Activated T-helper 9 cell treated with anti-CD3 and anti-CD28 coated beads, Interleukin-2, amount 50 U/mL, for 16 hours (primary cell): ENCODE results near the gene GPS1.

Source experiments
- DNase-seq: peaks from one replicate; pipeline ENCODE4 v3.0.0-alpha.2; 2020; ENCODE audit warnings: low read depth

The GPS1 gene

GRCh38 chr17:82045936-82046484, 5.7 kb upstream of the GPS1 start:
- DNase-seq = no peak

DNA sequence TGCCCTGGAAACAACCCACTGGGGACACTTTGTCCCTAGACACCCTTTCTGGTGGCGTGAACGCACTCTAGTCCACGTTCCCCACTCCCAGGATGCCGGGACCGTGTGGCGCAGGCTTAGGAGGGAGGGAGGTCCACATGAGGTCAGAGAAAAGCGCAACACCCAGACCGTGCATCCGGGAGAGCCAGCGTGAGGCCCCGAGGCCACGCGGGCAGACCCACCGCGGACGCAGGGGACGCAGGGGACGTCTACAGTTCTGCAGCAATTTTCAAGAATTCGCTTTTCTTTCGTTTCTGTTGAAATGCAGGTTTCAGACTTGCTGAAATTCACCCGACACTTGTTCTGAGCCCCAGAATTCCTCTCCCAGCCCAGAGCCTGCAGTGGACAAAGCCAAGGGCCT, 4.8 kb upstream of the GPS1 start:
- no peak for DNase-seq

GRCh38 chr17:82047379-82047778, 4.3 kb upstream of the GPS1 start:
- DNase-seq = no peak

GRCh38 chr17:82047914-82048570, 3.7 kb upstream of the GPS1 start:
- no peak for DNase-seq

DNA sequence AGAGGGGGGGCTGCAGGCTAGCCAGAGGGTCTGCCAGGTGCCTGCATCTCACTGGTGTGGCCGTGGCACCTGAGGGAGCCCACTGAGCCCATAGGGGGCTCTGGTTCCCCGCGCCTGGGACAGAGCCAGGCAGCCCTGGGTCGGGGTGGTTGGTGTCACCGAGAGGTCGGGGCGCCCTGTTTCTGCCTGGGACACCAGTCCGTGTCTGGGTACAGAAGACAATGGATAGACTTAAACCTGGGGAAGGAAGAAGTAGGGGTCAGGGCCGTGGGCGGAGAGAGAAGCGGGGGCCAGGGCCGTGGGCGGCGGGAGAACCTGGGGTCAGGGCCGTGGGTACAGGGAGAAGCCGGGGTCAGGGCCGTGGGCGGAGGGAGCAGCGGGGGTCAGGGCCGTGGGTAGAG, 3.1 kb upstream of the GPS1 start:
- DNase-seq = no peak

DNA sequence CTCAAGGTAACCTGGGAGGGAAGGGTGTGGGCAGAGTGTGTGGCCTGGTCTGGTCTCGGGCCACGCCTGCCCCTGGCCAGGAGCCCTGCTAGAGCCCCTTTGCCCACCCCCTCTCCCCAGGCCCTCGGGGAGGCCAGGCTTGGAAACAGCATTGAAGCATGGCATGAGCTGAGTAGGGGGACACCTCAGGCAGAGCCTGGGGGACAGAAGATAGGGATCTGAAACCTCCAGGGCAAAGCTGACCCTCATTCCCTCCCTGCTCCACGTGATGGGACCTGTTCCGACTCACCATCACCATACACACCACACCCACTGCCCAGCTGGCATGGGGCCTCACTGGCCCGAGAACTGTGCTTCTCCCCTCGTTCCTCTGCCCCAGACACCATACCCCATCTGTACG, 2.6 kb upstream of the GPS1 start:
- no peak for DNase-seq

DNA sequence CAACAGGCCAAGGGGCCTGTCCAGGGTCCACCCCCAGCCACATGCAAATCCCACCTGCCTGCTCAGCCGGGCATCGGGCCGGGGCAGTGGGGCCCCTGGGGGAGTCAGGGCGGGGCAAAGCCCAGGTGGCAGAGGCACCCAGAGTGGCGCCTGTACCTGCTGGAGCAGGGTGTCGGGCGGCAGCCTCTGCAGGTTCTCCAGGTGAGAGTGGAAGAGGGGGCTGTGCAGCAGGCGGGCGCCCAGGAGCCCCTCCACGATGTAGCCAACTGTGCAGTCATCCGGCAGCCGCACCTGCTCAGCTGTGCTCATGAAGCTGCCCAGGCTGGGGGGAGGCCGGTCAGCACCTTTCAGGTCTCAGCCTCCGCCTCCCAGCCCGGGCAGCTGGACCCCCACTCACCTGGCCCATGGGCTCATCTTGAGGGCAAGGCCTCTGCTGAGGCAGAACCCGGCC, 2.2 kb upstream of the GPS1 start:
- DNase-seq = no peak

DNA sequence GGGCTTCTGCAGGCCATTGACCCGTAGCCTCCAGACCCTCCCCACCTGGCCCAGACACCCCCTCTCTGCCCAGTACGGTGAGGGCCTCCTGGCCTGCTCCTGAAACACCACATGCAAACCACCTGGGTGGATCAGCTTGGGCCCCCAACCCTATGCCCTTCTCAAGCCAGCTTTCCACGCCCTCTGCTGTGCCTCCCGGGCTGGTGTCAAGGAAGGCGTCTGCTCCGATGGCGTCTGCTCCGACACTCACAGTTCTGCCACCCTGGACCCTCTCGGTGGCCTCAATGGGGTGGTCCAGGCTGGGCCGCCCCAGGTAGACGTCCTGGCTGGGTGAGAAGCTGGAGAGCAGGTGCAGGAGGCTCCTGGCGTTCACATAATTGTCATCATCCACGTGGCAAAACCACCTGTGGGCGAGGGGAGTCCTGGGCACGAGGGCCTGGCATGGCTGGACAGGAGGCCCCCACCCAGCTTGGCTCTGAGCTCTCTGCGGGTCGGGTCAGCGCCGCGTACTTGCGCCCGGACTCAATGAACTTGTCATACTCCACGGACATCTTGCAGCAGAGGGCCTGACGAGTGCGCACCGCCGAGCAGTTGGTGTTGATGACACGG, 1.4 kb upstream of the GPS1 start:
- no peak for DNase-seq

DNA sequence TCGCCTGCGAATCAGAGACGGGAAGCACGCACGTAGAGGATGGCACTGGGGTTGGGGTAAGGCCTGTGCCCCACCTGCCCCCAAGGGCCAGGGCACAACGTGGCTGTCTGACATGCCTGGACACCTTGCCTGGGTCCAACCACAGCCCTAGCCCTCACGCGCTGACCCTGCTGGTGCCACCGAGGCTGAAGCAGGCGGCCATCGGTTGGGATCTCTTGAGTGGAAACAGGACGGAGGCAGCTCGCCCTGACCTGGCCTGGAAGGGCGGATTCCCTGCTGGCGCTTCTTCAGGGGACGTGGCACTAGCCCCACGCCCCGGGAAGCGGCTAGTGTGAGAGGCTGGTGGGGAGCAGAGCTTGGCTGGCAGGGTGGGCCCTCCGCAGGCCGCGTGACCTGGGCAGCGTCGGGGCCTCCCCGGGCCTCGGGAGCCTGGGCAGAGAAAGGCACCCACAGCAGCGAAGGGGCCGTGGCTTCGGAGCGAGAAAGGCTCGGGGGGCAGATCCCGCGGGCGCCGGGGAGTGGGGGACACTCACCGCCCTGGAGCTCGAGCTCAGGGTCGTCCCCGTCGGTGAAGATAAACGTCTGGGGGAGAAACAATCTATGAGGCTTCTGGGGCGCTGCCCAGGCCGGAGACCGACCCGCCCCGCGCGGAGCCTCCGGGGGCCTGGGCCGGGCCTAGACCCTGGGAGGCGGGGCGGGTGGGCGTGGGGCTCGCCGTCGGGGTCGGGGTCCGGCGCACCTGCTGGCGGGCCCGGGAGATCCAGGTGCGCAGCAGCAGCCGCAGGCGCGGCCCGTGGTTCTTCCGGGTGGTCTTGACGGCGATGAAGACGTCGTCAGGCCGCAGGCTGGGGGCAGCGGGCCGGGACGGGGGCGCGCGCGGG, 697 bp upstream of the GPS1 start:
- DNase-seq = no peak

GRCh38 chr17:82052638-82053059, 951 bp downstream of the GPS1 start:
- DNase-seq = no peak

GRCh38 chr17:82053130-82053529, 1.4 kb downstream of the GPS1 start:
- DNase-seq = no peak

DNA sequence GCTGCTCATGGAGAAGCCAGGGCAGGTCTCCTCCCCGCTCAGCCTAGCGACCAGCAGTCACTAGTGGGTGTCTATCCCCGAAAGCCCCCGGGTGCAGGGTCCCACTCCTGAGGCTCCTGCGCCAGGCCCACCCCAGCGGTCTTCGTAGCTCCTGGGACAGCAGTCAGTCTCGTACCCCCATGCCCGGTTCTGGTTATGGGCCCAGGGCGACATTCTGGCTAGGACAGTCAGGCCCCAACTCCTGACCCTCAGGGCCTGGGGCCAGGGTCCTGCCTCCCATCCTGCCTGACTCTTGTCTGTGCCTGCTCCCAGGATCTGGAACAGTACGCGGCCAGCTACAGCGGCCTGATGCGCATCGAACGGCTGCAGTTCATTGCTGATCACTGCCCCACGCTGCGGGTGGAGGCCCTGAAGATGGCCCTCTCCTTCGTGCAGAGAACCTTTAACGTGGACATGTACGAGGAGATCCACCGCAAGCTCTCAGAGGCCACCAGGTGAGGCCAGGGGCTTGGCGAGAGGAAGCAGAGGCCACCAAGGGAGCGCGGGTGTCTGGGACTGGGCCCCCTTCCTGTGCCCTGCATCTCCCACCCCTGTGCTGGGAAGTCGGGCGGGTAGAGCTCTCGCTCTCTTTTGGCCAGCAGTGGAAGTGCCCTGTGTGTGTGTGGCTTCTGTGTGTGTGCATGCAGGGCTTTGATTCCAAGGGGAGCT, 2.0 kb downstream of the GPS1 start:
- DNase-seq = no peak

DNA sequence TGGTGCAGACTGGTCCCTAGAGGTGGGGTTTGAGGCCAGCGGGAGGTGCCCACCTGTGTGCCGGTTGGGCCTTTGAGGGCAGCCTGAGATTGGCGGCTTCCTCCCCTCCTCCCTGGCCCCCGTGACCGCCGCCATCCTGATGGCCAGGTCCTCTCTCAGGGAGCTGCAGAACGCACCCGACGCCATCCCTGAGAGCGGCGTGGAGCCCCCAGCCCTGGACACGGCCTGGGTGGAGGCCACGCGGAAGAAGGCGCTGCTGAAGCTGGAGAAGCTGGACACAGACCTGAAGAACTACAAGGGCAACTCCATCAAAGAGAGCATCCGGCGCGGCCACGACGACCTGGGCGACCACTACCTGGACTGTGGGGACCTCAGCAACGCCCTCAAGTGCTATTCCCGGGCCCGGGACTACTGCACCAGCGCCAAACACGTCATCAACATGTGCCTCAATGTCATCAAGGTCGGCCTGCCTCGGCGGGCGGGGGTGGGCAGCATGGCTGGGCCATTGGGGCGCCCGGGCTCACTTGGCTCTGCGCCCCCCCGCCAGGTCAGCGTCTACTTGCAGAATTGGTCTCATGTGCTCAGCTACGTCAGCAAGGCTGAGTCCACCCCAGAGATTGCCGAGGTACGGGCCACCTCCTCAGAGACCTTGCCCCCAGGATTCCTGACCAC, 2.8 kb downstream of the GPS1 start:
- DNase-seq = no peak

GRCh38 chr17:82055023-82055964, 3.6 kb downstream of the GPS1 start:
- DNase-seq = no peak

GRCh38 chr17:82055965-82056728, 4.4 kb downstream of the GPS1 start:
- DNase-seq = no peak

DNA sequence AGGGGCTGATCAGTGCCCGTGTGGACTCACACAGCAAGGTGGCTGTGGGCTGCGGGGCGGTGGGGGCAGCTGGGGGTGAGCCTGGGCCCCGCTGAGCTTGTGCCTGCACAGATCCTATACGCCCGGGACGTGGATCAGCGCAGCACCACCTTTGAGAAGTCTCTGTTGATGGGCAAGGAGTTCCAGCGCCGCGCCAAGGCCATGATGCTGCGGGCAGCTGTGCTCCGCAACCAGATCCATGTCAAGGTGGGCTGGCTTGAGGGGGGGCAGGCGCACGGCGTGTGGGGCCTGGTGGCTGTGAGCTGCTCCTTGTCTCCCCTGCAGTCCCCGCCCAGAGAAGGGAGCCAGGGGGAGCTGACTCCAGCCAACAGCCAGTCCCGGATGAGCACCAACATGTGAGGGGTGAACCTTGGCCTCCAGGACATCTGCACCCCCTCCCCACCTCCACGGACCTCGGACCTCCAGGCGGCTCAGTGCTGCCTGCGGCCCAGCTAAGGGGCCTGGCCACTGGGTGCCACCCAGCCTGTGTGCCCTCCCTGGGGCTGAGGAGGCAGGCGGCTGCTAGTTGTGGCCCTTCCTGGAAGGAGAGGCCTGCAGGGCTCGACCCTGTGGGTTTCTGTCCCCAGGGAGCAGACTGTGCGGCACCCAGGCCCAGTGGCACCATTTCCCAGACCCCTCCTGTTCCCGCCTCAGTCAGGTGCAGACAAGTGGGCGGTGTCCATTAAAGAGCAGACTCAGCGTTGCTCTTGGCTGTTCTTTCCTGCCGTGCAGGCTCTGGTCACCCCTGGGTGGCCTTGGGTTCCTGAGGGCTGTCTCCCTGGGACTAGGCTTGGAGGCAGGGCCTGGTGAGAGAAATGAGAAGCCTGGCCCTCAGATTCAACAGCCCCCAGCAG, 5.3 kb downstream of the GPS1 start:
- DNase-seq = no peak

- DNase-seq = no peak
Observed at GRCh38 chr17:82058230-82058854, 6.6 kb downstream of the GPS1 start.

- no peak for DNase-seq
Observed at GRCh38 chr17:82058855-82059249, 7.2 kb downstream of the GPS1 start.
